H54 (cell line): Measurements from ENCODE around the gene MAPK8IP3.

ENCODE experiments used
- DNase-seq: peaks from one replicate; pipeline ENCODE4 v3.0.0; 2011; ENCODE audit warnings: low spot score, mixed read lengths; ENCODE audit not compliant: insufficient read length
- FAIRE-seq: peaks from 3 replicates; lab custom pipeline; 2011; peaks lifted over from hg19 to GRCh38; lab: Jason Lieb, UNC
- POLR2A ChIP-seq: IDR thresholded peaks from 2 replicates; pipeline ENCODE4 v1.6.1; 2011; ENCODE audit warnings: low read depth, mild to moderate bottlenecking, low read length

Gene MAPK8IP3

GRCh38 chr16:1762879-1763520 lies 57.0 kb downstream of the MAPK8IP3 start:
- FAIRE-seq (no peak), DNase-seq (no peak)
- TF ChIP-seq POLR2A: no peak

GRCh38 chr16:1763521-1764511 lies 57.8 kb downstream of the MAPK8IP3 start:
- FAIRE-seq (no peak), DNase-seq (no peak)
- TF ChIP-seq POLR2A: no peak

GRCh38 chr16:1764971-1765370 lies 59.0 kb downstream of the MAPK8IP3 start:
- FAIRE-seq (no peak), DNase-seq (no peak)
- TF ChIP-seq POLR2A: no peak

GRCh38 chr16:1765826-1766225 lies 59.8 kb downstream of the MAPK8IP3 start:
- no peak for TF ChIP-seq POLR2A
- FAIRE-seq (no peak), DNase-seq (no peak)

GRCh38 chr16:1766231-1766630 lies 60.2 kb downstream of the MAPK8IP3 start:
- no peak for TF ChIP-seq POLR2A
- FAIRE-seq: no peak

GRCh38 chr16:1766701-1767100 lies 60.7 kb downstream of the MAPK8IP3 start:
- TF ChIP-seq POLR2A: no peak
- DNase-seq (no peak), FAIRE-seq (no peak)

More at GRCh38 chr16:1766231-1766630, 60.2 kb downstream of the MAPK8IP3 start:
- DNase-seq: no peak

- FAIRE-seq (no peak), DNase-seq (no peak)
- no peak for TF ChIP-seq POLR2A
Observed at GRCh38 chr16:1767116-1767994, 61.4 kb downstream of the MAPK8IP3 start.

GRCh38 chr16:1768061-1768766 lies 62.2 kb downstream of the MAPK8IP3 start:
- DNase-seq (no peak), FAIRE-seq (no peak)
- no peak for TF ChIP-seq POLR2A

GRCh38 chr16:1768767-1769401 lies 62.9 kb downstream of the MAPK8IP3 start:
- FAIRE-seq (no peak), DNase-seq (no peak)
- no peak for TF ChIP-seq POLR2A

GRCh38 chr16:1769402-1770300 lies 63.7 kb downstream of the MAPK8IP3 start:
- DNase-seq (no peak), FAIRE-seq (no peak)
- no peak for TF ChIP-seq POLR2A

- no peak for DNase-seq
- no peak for FAIRE-seq
- TF ChIP-seq POLR2A: no peak
Observed at GRCh38 chr16:1770328-1771187, 64.6 kb downstream of the MAPK8IP3 start.
